ENCODE results near the gene CCDC71. TPM values are rescaled to one million over a fixed set of nuclear protein-coding genes. Genes with fewer than 3 reads are reported as not detected.
A peak's percentile ranks its signal among the peaks of the same experiment; 100 is the strongest.

The CCDC71 gene
- total and polyA plus RNA-seq, 3 donors from 2014 or later: 27.6 to 55.0 (median 34.3) TPM

GRCh38 chr3:49172551-49173041 is 6.5 kb upstream of the CCDC71 start:
- intact Hi-C loops (cut with DNase I; ENCODE audit: low total_unique reads): loop anchor here (10.0 kb wide), 1 partner anchor 282 kb away; no protein-coding TSS in a partner anchor
- WGBS, 2 donors: 41 to 51% methylated on average over 2 to 3 of the region's 7 CpGs

GRCh38 chr3:49171775-49172500 is 5.8 kb upstream of the CCDC71 start:
- Histone ChIP-seq H3K27me3 (no peaks in the 10 kb centered on the region), H3K36me3 (ENCODE audit: low read depth, missing control alignments) (no peaks in the 10 kb centered on the region), H3K9me3 (no peaks in the 10 kb centered on the region), H3K4me1 (peaks cover 34% of the 10 kb centered on the region), H3K4me3 (peak overlapping the region; percentile 80 to 87), H3K27ac (peak overlapping the region; percentile 78 to 90)
- no peak for DNase-seq
- TF ChIP-seq POLR2A (IDR thresholded peaks at IDR 0.05): no peak
- TF ChIP-seq, protein P1, sequence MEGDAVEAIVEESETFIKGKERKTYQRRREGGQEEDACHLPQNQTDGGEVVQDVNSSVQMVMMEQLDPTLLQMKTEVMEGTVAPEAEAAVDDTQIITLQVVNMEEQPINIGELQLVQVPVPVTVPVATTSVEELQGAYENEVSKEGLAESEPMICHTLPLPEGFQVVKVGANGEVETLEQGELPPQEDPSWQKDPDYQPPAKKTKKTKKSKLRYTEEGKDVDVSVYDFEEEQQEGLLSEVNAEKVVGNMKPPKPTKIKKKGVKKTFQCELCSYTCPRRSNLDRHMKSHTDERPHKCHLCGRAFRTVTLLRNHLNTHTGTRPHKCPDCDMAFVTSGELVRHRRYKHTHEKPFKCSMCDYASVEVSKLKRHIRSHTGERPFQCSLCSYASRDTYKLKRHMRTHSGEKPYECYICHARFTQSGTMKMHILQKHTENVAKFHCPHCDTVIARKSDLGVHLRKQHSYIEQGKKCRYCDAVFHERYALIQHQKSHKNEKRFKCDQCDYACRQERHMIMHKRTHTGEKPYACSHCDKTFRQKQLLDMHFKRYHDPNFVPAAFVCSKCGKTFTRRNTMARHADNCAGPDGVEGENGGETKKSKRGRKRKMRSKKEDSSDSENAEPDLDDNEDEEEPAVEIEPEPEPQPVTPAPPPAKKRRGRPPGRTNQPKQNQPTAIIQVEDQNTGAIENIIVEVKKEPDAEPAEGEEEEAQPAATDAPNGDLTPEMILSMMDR (IDR thresholded peaks at IDR 0.05): no peak
- WGBS, 2 donors: 10 to 12% methylated on average over 6 to 7 of the region's 7 CpGs
- intact Hi-C loops (cut with DNase I; ENCODE audit: low total_unique reads): loop anchor here (10.0 kb wide), 1 partner anchor 283 kb away; no protein-coding TSS in a partner anchor

More at GRCh38 chr3:49172551-49173041, 6.5 kb upstream of the CCDC71 start:
- peak overlapping the region; percentile 80 to 87 for H3K4me3 ChIP-seq
- H3K9me3 ChIP-seq: no peaks in the 10 kb centered on the region
- TF ChIP-seq, protein P1 (IDR thresholded peaks at IDR 0.05): no peak
- H3K4me1 ChIP-seq: peaks cover 34% of the 10 kb centered on the region
- H3K36me3 ChIP-seq (ENCODE audit: low read depth, missing control alignments): no peaks in the 10 kb centered on the region
- H3K27ac ChIP-seq: peak overlapping the region; percentile 58 to 78
- H3K27me3 ChIP-seq: no peaks in the 10 kb centered on the region
- DNase-seq: peak; percentile 42

- Histone ChIP-seq H3K36me3 (ENCODE audit: low read depth, missing control alignments) (no peaks in the 10 kb centered on the region), H3K4me3 (peak within 1 kb of the TSS; percentile 80 to 87), H3K4me1 (peaks cover 40% of the 10 kb centered on the region), H3K9me3 (no peaks in the 10 kb centered on the region), H3K27ac (peak within 1 kb of the TSS; percentile 78 to 90), H3K27me3 (no peaks in the 10 kb centered on the region)
- TF ChIP-seq POLR2A (IDR thresholded peaks at IDR 0.05): no peak
- TF ChIP-seq, protein P1 (IDR thresholded peaks at IDR 0.05): peak; percentile 91 to 96 (median 95)
- intact Hi-C loops (cut with DNase I; ENCODE audit: low total_unique reads): loop anchor here (10.0 kb wide), 1 partner anchor 284 kb away; no protein-coding TSS in a partner anchor
- WGBS, 2 donors: 0 to 1% methylated on average over 27 to 57 of the region's 57 CpGs
- peak; percentile 91 for DNase-seq
These were observed 5.1 kb upstream of the CCDC71 start, which contains the start of gene KLHDC8B for GRCh38 chr3:49171119-49171774. Gene KLHDC8B (plus strand): TSS chr3:49171598. CDS start chr3:49172770, 1,172 bp downstream.

DNA sequence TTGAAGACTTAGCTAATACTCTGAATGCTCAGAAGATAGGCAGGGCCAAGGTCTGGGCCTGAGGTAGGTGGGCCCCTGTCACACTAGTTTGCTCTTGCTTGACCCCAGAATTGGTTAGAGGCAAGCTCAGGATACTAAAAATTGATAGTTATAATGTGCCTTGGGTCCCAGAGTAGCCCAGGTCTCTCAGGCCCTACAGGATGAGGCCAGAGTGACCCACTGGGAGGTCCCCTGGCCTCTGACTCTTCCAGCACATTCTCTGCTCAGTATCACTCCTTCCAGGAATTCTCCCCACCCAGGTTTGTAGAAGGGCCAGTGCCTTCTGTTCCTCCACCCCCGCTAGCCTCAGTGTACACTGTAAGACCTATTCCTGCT is 4.6 kb upstream of the CCDC71 start:
- Histone ChIP-seq H3K4me3 (peak overlapping the region; percentile 80 to 87), H3K9me3 (no peaks in the 10 kb centered on the region), H3K36me3 (ENCODE audit: low read depth, missing control alignments) (no peaks in the 10 kb centered on the region), H3K27me3 (no peaks in the 10 kb centered on the region), H3K4me1 (peaks cover 40% of the 10 kb centered on the region), H3K27ac (peak overlapping the region; percentile 78 to 90)
- TF ChIP-seq, protein P1 (IDR thresholded peaks at IDR 0.05): no peak
- TF ChIP-seq POLR2A (IDR thresholded peaks at IDR 0.05): no peak
- 0 to 17% methylated on average over 1 of the region's 1 CpG for WGBS, 2 donors
- no peak for DNase-seq
- intact Hi-C loops (cut with DNase I; ENCODE audit: low total_unique reads): loop anchor here (10.0 kb wide), 1 partner anchor 284 kb away; no protein-coding TSS in a partner anchor
